ENCODE results near the gene REL. TPM values are rescaled to one million over a fixed set of nuclear protein-coding genes. Genes with fewer than 3 reads are reported as not detected.
"Not testable (repeated sequence)": the region's sequence is repeated elsewhere in the genome, so short reads cannot be mapped to it uniquely, and the experiment has no call there.

REL gene
- total RNA-seq, 1 donor from 2014 or later, result 31.2 TPM

DNA sequence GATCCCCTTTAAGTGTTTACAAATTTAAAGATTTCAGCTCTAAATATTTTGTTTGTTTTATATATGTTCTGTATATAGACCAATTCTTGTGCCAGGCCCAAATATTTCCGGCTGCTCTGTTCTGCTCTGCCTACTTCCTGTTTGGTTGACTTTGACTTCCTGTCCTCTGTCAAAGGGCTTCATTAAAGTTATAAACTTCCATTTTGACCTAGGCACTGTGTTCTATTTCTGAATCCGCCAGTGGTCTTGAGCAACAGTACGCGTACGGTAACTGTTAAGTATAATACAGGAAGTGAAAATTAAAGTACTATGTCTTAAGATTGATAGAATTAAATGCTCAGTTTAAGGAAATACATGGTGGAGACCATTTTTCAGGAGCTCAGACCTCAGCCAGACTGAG lies 13.5 kb upstream of the REL start:
- intact Hi-C loops (cut with micrococcal nuclease), result loop anchor here (1.0 kb wide), 1 partner anchor 13 kb away; the partner anchor contains the start of gene REL

DNA sequence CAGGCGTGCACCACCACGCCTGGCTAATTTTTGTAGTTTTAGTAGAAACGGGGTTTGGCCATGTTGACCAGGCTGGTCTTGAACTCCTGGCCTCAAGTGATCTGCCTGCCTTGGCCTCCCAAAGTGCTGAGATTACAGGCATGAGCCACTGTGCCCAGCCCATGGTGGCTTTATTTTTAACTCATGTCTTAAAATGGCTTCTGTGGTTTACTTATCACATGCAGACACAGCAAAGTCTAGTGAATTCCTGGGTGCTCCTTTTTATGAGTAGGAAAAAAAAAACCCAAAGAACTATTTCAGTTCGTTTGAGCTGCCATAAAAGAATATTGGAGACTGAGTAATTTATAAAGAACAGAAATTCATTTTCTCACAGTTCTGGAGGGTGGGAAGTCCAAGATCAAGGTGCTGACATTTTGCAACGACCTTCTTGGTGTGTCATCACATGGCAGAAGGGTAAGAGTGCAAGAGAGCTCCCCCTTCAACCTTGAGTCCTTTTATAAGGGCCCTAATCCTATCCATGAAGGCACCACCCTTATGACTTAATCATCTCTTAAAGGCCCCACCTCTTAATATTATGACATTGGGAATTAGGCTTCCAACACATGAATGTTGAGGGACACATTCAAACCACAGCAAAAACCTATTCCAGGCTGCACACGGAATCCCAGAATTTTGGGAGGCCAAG lies 12.6 kb upstream of the REL start:
- intact Hi-C loops (cut with micrococcal nuclease), result loop anchor here (1.0 kb wide), 1 partner anchor 13 kb away; the partner anchor contains the start of gene REL

DNA sequence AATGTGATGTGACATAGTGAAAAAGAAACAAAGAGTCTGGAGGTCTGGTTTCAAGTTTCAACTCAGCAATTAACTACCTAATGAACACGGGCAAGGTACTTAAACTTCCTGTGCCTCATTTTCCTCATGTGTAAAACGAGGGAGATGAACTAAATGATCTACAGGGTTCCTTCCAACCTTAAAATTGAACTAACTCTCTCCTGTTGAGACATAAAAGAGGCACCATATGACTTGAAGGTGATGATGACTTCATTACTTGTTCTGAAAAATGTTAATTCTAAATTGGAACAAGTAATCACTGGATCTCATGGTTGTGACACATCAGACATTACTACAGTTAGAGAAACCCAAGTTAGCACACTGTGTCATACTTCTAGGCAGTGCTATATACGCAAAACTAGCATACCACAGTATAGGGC lies 8.9 kb upstream of the REL start:
- intact Hi-C loops (cut with micrococcal nuclease), result no loop called here

DNA sequence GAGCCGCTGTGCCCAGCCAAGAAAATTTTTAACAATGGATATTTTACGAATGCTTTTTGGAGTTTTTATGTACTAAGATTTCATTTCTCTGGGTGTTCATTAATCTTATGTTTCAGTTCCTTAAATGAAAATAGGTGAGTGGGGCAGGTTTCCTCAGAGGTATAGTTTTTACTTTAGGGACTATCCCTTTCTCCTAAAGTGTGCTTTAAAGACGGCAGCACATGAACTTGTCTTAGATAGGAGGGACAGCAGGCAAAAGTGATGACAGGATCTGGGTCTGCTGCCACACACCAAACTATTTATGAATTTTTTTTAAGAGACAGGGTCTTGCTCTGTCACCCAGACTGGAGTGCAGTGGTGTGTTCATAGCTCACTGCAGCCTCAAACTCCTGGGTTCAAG lies 8.0 kb upstream of the REL start:
- intact Hi-C loops (cut with micrococcal nuclease), result no loop called here

DNA sequence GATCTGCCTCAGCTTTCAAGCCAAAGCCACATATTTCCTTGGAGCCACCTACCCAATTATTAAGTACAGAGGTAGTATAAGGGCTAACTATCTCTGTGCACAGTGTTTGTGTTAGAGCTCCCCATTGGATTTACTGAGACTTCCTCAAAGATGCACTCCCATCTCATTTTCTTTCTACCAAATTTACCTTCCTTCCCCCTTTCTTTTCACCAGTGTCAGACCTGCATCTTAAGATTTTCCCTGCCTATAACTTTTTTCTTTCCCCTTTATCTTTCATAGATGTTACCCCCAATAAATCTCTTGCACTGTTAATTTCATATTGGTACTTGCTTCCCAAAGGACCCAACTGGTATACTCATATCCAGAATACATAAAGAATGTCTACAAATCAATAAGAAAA lies 5.9 kb upstream of the REL start:
- intact Hi-C loops (cut with micrococcal nuclease), result no loop called here

DNA sequence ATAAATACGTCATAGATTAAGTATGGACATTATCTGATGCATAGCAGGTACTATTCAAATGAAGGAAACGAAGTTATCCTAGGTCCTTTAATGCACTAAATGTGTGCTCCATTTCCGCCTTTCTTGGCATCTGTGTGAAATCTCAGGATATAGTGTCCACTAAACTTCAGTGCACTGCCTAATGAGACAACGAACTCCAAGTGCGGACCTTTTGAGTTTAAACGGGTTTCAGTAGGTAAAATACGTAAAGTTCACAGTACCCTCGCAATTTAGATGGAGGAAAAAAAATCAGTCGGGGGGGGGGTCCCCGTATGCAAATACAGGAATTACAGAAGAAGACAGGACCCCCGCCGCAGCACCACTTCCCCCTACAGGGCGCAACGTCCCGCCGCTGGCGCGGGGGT lies 729 bp upstream of the REL start:
- intact Hi-C loops (cut with micrococcal nuclease), result loop anchor here (1.0 to 10.0 kb wide), 15 partner anchors 12 to 1317 kb away; partner anchors contain the start of genes B3GNT2, CCT4, FAM161A and PAPOLG

DNA sequence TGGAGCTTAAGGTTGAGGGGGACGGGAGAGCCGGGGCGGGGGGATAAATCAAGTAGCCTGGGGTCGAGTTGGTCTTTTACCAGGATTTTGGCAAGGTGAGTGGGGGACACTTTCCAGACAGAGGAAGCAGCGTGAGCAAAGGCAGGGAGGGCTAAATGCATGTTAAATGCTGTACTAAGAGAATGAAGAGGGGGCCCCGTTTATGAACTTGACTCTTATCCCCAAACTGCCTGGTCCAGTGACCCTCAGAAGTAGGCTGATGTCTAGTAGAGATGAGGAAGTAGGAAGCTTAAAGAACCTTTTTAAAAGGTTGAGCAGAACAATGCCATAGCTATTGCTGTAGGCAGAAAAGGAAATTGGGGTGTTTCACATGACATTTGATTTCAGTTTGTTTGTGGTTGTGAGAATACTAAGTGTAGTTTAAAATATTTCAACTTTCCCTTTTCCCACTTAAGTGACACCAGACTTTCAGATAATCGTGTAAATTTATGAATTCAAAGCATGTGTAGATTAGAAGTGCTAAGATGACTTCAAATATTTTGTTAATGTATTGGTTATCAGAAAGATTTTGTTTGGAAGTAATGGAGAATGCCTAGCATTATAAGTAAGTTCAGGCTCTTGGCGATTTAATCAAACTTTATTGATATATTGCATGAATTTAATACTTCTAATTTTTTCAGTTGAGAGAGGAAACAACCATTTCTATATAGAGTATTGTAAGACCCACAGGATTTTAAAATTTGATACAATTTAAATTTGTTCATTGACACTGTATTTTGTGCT lies 1.8 kb downstream of the REL start:
- intact Hi-C loops (cut with micrococcal nuclease), result loop anchor here (1.0 to 10.0 kb wide), 7 partner anchors 88 to 1314 kb away; partner anchors contain the start of genes B3GNT2, CCT4 and FAM161A

DNA sequence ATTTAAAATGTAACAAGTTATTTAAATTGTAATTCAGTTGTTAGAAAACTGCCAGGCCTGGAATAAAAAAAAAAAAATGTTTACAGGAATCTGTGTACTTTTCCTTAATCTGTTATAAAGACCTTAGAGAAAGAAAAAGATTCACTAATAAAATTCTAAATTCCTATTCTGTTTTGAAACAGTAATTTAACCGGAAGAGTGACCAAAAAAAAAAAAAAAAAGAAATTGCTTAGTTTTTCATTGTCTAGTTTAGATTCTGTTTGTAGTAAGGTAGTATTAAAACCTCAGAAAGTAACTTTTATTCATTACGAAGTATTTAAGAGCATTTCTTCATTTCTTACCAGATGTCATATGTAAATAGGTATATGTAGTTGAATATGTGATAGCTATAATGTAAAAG lies 2.5 kb downstream of the REL start:
- intact Hi-C loops (cut with micrococcal nuclease), result loop anchor here (1.0 to 10.0 kb wide), 8 partner anchors 77 to 1313 kb away; partner anchors contain the start of genes B3GNT2, CCT4 and FAM161A

DNA sequence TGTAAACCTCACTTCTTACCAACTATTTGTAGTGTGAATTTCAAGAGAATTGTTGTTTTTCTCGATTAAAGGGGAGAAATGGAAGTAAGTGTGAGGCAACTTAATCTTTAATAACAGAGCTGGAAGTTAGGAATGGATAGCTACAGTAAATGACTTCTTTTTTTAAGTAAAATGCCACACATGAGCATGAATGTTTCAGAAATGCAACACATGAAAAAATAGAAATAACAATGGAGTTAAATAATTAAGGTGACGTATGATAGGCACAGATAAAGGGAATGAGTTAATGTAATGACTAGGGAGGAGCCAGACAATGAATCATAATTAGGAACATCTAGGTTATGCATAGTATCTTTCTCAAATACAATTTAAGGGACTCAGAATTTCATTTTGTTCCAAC lies 3.4 kb downstream of the REL start:
- intact Hi-C loops (cut with micrococcal nuclease), result loop anchor here (1.0 to 10.0 kb wide), 7 partner anchors 9 to 1313 kb away; partner anchors contain the start of genes B3GNT2, CCT4 and FAM161A

DNA sequence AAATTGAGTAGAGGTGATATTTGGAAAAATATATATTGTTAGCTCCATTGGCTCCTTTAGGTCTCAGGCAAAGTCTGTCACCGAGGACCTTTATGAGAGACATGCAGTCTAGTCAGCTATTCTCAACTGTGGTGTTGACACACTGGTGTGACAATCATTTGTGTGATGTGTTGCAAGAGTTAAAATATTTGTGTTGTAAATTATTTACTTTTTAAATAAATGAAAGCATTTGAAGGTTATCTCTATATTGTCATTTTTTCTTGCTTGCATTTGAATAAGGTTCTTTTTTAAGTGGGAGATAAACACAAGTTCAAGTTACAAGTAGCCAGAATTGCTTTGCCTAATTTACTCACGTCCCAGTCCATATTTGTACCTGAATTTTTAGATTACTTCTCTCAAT lies 4.3 kb downstream of the REL start:
- intact Hi-C loops (cut with micrococcal nuclease), result loop anchor here (1.0 to 10.0 kb wide), 4 partner anchors 8 to 969 kb away; partner anchors contain the start of gene FAM161A

DNA sequence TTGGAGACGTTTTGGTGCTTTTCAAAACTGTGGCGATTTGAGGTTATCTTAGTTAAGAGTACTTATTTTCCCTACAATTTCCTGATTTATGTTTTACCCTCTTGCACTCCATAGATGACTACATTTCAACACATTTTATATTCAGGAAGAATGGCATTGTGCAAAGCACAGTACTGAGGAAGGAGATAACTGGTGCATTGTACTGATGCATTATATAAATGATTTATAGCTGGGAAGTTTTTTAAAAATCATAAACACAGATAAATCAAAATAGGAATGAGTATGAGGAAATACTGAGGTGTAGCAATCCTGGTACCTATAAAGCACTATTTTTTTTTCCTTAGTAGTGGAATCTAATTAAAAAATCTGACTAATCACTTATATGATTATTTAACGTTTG lies 5.6 kb downstream of the REL start:
- intact Hi-C loops (cut with micrococcal nuclease), result loop anchor here (10.0 kb wide), 2 partner anchors 808 to 968 kb away; partner anchors contain the start of gene FAM161A

DNA sequence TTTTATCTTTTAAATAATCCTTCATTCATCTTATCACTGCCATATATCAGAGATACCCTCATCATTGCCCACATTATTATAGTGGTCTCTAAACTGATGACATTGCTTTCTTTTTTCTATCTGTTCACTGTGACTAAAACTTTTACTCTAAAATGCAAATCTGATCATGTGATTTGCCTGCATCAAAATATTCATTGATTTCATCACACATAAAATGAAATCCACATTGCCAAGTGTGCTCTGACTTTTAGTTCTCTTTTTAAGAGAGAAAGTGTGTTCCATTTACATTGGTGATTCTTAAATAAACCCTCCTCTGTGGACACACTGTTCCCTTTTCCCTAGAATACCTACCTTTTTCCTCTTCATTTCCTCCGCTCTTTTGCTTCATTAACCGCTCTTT lies 7.5 kb downstream of the REL start:
- intact Hi-C loops (cut with micrococcal nuclease), result loop anchor here (10.0 kb wide), 2 partner anchors 806 to 966 kb away; partner anchors contain the start of gene FAM161A

DNA sequence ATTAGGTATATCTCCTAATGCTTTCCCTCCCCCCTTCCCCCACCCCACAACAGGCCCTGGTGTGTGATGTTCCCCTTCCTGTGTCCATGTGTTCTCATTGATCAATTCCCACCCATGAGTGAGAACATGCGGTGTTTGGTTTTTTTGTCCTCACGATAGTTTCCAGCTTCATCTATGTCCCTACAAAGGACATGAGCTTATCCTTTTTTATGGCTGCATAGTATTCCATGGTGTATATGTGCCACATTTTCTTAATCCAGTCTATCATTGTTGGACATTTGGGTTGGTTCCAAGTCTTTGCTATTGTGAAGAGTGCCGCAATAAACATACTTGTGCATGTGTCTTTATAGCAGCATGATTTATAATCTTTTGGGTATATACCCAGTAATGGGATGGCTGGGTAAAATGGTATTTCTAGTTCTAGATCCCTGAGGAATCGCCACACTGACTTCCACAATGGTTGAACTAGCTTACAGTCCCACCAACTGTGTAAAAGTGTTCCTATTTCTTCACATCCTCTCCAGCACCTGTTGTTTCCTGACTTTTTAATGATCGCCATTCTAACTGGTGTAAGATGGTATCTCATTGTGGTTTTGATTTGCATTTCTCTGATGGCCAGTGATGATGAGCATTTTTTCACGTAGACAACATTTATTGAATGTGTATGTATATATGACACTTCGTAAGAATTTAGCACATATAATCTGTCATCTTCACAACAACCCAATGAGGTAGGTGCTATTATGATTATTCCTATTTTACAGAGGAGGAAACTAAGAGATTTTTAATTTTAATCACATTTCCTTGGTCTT lies 8.4 kb downstream of the REL start:
- intact Hi-C loops (cut with micrococcal nuclease), result loop anchor here (10.0 kb wide), 2 partner anchors 805 to 965 kb away; partner anchors contain the start of gene FAM161A

DNA sequence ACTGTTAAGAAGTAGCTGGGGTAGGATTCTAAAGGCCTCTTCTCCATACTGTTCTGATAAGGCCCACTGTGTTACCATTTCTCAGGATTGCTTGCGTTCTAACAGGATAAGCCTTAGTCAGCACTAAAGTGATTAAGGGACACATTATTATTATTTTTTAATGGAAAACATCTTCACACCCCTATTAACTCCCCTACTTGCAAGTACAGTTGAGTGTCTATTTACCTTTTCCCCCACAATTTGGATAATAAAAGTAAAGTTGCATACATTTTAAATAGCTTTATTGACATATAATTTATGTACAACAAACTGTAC lies 9.0 kb downstream of the REL start:
- intact Hi-C loops (cut with micrococcal nuclease), result no loop called here

DNA sequence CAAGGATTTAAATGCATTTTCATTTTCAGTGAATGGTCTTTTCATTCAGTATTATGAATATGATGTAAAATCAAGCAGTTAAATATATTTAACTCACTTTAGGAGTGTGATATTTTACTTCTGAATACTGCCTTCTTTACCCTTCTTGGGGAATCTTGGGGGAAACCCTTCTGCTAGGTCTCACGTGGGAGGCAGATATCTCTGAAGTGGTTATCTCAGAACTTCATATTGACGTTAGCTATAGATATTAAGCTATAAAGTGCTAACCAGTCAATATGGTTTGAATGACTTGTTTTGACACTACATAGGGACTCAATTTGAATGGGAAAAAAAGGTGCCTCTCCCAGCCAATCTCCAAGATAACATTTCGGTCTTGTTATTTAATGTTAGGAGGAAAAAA lies 9.8 kb downstream of the REL start:
- intact Hi-C loops (cut with micrococcal nuclease), result no loop called here

DNA sequence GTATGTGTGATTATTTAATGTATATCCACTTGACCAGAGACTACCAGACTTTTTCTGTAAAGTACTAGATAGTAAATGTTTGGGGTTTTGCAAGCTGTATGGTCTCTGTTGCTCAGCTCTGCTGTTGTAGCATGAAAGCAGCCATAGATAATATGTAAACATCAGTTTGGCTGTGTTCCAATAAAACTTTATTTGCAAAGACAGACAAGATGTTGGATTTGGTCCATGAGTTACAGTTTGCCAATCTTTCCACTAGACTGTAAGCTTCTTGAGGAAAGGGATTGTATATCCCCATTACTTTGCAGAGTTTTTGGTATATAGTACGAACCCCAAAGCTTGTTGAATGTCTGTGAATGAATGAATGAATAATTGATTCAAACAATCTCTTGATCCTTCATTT lies 17.2 kb downstream of the REL start:
- intact Hi-C loops (cut with micrococcal nuclease), result no loop called here

DNA sequence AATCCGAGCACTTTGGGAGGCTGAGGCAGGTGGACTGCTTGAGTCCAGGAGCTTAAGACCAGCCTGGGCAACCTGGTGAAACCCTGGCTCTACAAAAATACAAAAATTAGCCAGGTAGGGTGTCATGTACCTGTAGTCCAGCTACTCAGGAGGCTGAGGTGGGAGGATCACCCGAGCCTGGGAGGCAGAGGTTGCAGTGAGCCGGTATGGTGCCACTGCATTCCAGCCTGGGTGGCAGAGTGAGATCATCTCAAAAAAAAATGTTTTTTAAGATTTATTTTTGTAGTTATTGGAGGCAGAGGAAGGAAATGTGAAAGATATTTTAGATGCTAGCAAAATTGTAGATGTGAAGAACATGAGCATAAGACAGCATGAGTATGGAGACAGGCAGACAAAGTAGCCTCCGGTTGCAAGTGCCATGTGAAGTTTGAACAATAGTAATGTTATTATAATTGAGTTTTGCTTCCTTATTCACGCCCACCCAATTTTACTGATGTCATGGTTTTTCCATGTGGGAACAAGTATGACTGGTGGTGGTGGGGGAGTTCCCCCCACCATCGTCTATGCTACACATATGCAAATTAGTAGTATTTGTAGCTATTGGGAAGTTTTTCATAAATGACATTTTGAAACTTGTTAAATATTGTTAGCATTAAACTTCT lies 18.0 kb downstream of the REL start:
- intact Hi-C loops (cut with micrococcal nuclease), result no loop called here

DNA sequence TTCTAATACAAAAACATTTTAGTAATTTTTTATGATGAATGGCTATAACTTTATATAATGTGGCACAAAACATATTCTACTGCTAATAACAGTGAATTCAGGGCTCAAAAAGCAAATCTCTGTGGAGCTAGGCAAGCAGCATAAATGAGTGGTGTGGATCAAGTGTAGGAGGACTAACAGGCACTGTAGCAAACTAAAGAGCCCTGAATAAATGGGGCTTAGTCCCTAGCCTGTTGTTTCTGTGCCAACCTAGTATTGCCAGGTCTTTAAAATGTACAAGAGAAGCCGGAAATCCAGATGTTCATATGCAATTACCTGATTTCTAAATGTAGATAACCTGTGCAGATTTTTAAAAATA lies 18.5 kb downstream of the REL start:
- intact Hi-C loops (cut with micrococcal nuclease), result no loop called here

DNA sequence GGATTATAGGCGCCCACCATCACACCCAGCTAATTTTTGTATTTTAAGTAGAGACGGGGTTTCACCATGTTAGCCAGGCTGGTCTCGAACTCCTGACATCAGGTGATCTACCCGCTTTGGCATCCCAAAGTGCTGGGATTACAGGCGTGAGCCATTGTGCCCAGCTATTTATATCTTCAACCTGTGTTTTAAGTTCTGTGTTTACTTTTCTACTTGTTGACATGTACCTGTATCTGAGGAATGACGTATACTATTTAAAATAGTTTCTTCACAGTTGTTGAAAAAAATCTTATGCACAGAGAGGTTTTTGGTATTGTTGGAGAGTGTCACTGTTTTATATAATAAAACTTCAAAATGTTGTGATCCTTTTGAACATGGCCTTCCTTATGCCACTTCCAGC lies 19.9 kb downstream of the REL start:
- intact Hi-C loops (cut with micrococcal nuclease), result not testable (repeated sequence)

DNA sequence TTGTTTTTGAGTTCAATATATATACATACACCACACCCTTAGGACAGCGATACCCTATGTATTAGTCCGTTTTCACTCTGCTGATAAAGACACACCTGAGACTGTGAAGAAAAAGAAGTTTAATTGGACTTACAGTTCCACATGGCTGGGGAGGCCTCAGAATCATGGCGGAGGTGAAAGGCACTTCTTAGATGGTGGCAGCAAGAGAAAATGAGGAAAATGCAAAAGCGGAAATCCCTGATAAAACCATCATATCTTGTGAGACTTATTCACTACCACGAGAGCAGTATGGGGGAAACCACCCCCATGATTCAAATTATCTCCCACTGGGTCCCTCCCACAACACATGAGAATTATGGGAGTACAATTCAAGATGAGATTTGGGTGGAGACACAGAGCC lies 24.5 kb downstream of the REL start:
- intact Hi-C loops (cut with micrococcal nuclease), result not testable (repeated sequence)

DNA sequence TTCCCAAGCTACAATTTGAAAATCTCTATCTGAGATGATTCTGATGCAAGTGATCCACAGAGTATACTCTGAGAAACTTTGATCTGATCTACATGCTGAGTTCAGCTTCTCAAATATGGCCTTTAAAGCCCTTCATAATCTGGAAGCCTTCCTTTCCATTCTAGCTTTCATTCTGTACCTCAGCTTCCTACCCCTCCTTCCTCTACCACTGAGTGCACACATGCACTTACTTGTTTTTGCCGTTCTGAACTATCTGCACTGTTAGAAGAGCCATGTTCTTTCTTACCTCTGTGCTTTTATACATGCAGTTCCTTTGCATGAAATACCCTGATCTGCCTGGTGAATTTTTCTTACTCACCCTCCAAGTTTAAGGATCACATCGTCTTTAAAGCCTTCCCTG lies 25.0 kb downstream of the REL start:
- intact Hi-C loops (cut with micrococcal nuclease), result no loop called here

All from T-helper 1 cell treated with Interleukin-12 subunit alpha and Interleukin-12 subunit beta and Interleukin-4 antibody, amounts not matched to agents 30 ng/mL and 1 ng/mL, for 36 hours (primary cell).